Tibial artery (tissue), 4 donors: ENCODE results near the gene NCAPG2.

Experiments used
- DNase-seq, 2 donors: peaks; one replicate each; pipeline ENCODE4 v3.0.0-alpha.2; 2019
- H3K27ac ChIP-seq, 2 donors: fragments of 200-600 bp; sonication (generic) in 1 of 2; 1 replicate in 1 of 2; 2 replicates in 1 of 2; pipeline ENCODE4 v1.5.1; 2018 to 2019; ENCODE audit warnings: mild to moderate bottlenecking in 1 of 2
- H3K27me3 ChIP-seq, 2 donors: fragments of 200-600 bp; sonication (generic) in 1 of 2; one replicate each; pipeline versions ENCODE4 v1.5.1 to v1.6.0; 2016 to 2019
- H3K36me3 ChIP-seq, 3 donors: fragments of 200-600 bp; sonication (generic) in 2 of 3; one replicate each; pipeline ENCODE4 v1.5.1; 2016 to 2019; ENCODE audit warnings: mild to moderate bottlenecking in 2 of 3
- H3K4me1 ChIP-seq, 4 donors: fragments of 200-600 bp; sonication (generic) in 2 of 4; 1 replicate in 3 of 4; 2 replicates in 1 of 4; pipeline ENCODE4 v1.5.1; 2016 to 2019
- H3K4me3 ChIP-seq, 2 donors: fragments of 200-600 bp; sonication (generic) in 1 of 2; 1 replicate in 1 of 2; 2 replicates in 1 of 2; pipeline ENCODE4 v1.5.1; 2018 to 2019; ENCODE audit warnings: mild to moderate bottlenecking in 2 of 2
- H3K9me3 ChIP-seq, 3 donors: fragments of 200-600 bp; sonication (generic) in 1 of 3; one replicate each; pipeline ENCODE4 v1.5.1; 2016 to 2019
- intact Hi-C: fragments of 100-400 bp; cut with DNase I; formaldehyde crosslinking; loops from one replicate; pipeline ENCODE4 v1.15.0; 2023; ENCODE audit warnings: low total_unique reads
- TF ChIP-seq, protein P1 (sequence below), 2 experiments: fragments of 200-600 bp in 1 of 2; fragments of 450-650 bp in 1 of 2; IDR thresholded peaks; one replicate each; pipeline ENCODE4 v1.5.1; 2017 to 2019; ENCODE audit warnings: antibody characterized with exemption in 2 of 2, mild to moderate bottlenecking in 1 of 2, moderate library complexity in 1 of 2

NCAPG2 gene

GRCh38 chr7:158657189-158657746 is 47.3 kb downstream of the NCAPG2 start:
- Histone ChIP-seq H3K4me3 (no peak overlapping the region), H3K27me3 (no peaks in the 10 kb centered on the region), H3K4me1 (no peaks in the 10 kb centered on the region), H3K36me3 (peaks cover 5 to 37% (median 15%) of the 10 kb centered on the region in 3 donors), H3K9me3 (no peaks in the 10 kb centered on the region), H3K27ac (no peak overlapping the region)
- TF ChIP-seq, protein P1, sequence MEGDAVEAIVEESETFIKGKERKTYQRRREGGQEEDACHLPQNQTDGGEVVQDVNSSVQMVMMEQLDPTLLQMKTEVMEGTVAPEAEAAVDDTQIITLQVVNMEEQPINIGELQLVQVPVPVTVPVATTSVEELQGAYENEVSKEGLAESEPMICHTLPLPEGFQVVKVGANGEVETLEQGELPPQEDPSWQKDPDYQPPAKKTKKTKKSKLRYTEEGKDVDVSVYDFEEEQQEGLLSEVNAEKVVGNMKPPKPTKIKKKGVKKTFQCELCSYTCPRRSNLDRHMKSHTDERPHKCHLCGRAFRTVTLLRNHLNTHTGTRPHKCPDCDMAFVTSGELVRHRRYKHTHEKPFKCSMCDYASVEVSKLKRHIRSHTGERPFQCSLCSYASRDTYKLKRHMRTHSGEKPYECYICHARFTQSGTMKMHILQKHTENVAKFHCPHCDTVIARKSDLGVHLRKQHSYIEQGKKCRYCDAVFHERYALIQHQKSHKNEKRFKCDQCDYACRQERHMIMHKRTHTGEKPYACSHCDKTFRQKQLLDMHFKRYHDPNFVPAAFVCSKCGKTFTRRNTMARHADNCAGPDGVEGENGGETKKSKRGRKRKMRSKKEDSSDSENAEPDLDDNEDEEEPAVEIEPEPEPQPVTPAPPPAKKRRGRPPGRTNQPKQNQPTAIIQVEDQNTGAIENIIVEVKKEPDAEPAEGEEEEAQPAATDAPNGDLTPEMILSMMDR (IDR thresholded peaks at IDR 0.05) = no peak
- no peak for DNase-seq
- intact Hi-C loops = no loop called here

- H3K27me3 ChIP-seq = no peaks in the 10 kb centered on the region
- no peak for DNase-seq
- intact Hi-C loops = no loop called here
- H3K4me1 ChIP-seq = peaks cover 0 to 2% (median 0%) of the 10 kb centered on the region in 4 donors
- H3K4me3 ChIP-seq = no peak overlapping the region
- no peak overlapping the region for H3K27ac ChIP-seq
- TF ChIP-seq, protein P1 (IDR thresholded peaks at IDR 0.05) = no peak
- H3K9me3 ChIP-seq = no peaks in the 10 kb centered on the region
- peaks cover 5 to 29% (median 19%) of the 10 kb centered on the region in 3 donors for H3K36me3 ChIP-seq
Measured at GRCh38 chr7:158655931-158656441, 48.6 kb downstream of the NCAPG2 start.

GRCh38 chr7:158655507-158655906 is 49.1 kb downstream of the NCAPG2 start:
- no peak overlapping the region for H3K27ac ChIP-seq
- TF ChIP-seq, protein P1 (IDR thresholded peaks at IDR 0.05) = no peak
- H3K9me3 ChIP-seq = no peaks in the 10 kb centered on the region
- H3K27me3 ChIP-seq = no peaks in the 10 kb centered on the region
- H3K4me1 ChIP-seq = peaks cover 0 to 6% (median 0%) of the 10 kb centered on the region in 4 donors
- intact Hi-C loops = no loop called here
- no peak for DNase-seq
- peaks cover 5 to 29% (median 19%) of the 10 kb centered on the region in 3 donors for H3K36me3 ChIP-seq
- no peak overlapping the region for H3K4me3 ChIP-seq

GRCh38 chr7:158651968-158652565 is 52.5 kb downstream of the NCAPG2 start:
- Histone ChIP-seq H3K27ac (no peak overlapping the region), H3K27me3 (no peaks in the 10 kb centered on the region), H3K36me3 (peaks cover 5 to 29% (median 19%) of the 10 kb centered on the region in 3 donors), H3K4me3 (no peak overlapping the region), H3K4me1 (peaks cover 0 to 24% (median 0%) of the 10 kb centered on the region in 4 donors), H3K9me3 (no peaks in the 10 kb centered on the region)
- TF ChIP-seq, protein P1 (IDR thresholded peaks at IDR 0.05) = no peak
- intact Hi-C loops = no loop called here
- no peak for DNase-seq

DNA sequence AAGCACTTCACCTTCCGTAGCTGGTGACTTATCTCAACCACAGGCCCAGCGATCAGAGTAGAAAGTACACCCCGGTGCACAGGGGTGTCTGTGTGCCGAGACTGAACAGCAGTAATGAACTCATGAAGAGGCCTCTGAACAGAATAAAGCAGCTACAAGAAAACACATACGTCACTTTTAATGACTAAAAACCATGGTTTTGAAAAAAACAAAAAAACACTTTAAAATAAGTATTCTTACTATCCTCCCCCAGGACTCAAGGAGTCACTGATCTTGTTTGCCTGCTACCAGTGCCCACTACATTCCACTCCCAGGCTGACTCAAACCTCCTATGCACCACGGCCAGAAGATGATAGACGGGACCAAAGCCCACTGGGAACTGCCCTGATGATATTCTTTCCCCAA is 53.8 kb downstream of the NCAPG2 start:
- Histone ChIP-seq H3K27me3 (no peaks in the 10 kb centered on the region), H3K9me3 (no peaks in the 10 kb centered on the region), H3K4me1 (peaks cover 0 to 24% (median 0%) of the 10 kb centered on the region in 4 donors), H3K4me3 (no peak overlapping the region), H3K36me3 (peaks cover 0 to 24% (median 15%) of the 10 kb centered on the region in 3 donors), H3K27ac (peak overlapping the region; percentile 16 to 39)
- DNase-seq = no peak
- intact Hi-C loops = no loop called here
- TF ChIP-seq, protein P1 (IDR thresholded peaks at IDR 0.05) = no peak
